HG03571 (cell line): ENCODE data around the gene MEI4.
"Not testable (repeated sequence)": the region's sequence is repeated elsewhere in the genome, so short reads cannot be mapped to it uniquely, and the experiment has no call there.

Experiments used
- ATAC-seq: cut with Tn5 transposase; IDR thresholded peaks from one replicate; pipeline ENCODE4 v1.9.1; 2021; ENCODE audit not compliant: unreplicated experiment

Gene MEI4

DNA sequence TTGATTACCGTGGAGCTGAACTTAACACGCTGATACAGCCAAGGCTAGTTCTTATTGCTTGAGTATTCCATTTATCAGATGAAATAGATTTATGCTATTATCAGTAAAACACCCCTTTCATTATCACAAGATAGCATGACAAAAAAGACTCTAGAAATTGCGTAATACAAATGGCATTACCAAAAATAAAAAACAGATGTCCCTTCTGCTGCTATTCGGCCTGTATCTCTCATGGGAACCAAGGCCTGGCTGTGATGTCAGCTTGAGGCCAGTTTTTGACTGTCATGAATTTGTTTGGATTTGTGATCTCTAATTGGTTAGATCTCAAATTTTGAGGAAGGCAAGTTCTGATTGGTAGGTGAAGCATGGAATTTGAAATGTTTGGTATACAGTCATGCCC, 25.2 kb downstream of the MEI4 start:
- no peak for ATAC-seq

- ATAC-seq = no peak
These were observed 30.7 kb downstream of the MEI4 start for GRCh38 chr6:77683515-77683914.

DNA sequence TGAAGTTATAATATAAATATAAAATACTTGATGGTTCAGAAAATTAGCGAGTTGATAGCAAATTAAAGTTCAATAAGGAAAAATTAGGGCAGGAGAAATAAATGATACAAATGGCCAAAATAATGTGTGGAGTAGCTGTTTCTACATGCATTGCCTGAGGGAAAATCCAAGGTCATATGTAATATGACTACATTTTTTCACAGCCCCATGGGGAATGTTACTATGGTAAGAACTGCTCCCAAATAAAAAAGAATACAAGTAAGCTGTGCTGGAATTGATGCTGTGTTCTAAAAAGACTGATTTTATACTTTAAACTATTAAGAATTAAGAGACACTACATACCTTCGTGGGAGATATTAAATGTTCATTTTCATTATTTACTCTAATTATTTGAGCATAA, 34.1 kb downstream of the MEI4 start:
- no peak for ATAC-seq

DNA sequence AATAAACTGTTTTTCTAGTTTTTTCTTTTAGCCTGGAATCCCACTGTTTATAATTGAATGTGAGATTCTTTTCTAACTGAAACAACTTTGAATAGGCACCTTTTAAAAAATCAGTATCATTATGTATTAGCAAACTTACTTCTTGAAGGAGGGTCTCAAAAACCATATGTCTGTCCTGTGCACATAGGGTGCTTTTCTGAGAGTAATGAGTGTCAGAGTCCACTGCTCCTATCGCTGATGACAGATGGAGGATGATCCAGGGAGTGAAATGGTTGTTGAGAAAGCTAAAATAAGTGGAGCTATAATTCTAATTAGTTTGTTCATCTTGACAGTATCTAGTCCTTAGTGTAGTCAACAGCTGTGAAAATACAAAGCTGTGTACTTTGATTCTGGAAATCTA, 35.8 kb downstream of the MEI4 start:
- no peak for ATAC-seq

DNA sequence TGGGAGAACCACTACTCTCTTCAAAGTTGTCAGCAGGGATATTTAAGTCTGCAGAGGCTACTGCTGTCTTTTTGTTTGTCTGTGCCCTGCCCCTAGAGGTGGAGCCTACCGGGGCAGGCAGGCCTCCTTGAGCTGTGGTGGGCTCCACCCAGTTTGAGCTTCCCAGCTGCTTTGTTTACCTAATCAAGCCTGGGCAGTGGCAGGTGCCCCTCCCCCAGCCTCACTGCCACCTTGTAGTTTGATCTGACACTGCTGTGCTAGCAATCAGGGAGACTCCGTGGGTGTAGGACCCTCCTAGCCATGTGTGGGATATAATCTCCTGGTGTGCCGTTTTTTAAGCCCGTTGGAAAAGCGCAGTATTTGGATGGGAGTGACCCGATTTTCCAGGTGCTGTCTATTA, 47.3 kb downstream of the MEI4 start:
- not testable (repeated sequence) for ATAC-seq

DNA sequence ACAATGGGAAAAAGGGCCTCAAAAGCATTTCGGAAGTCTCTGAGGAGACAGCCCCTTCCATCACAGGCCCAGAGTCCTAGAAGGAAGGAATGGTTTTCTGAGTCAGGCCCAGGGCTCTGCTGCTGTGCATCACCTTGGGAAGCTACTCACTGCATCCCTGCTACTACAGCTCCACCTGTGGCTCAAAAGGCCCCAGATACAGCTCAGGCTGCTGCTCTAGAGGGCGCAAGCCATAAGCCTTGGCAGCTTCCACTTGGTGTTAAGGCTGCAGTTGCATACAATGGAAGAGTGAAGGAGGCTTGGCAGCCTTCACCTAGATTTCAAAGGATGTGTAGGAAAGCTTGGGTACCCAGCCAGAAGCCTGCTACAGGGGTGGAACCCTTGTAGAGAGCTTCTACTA, 54.8 kb downstream of the MEI4 start:
- no peak for ATAC-seq

GRCh38 chr6:77715588-77715987, 62.7 kb downstream of the MEI4 start:
- ATAC-seq = no peak

DNA sequence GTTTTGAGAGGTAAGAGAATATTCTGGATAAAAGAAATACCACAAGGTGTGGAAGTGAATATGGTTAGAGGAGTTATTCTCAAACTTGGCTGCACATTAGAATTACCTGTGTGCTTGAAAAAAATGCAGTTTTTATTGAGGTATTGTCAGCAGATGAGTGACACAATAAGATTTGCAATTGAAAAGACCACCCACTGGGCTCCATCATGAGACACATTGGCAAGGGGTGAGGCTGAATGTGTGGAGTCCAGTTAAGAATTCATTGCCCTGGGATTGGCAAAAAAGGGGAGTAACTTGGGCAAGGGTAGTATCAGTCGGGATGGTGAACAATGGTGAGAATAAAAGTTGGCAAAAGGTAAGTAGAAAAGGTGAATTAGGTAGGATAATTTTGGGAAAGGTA, 63.5 kb downstream of the MEI4 start:
- ATAC-seq = no peak

DNA sequence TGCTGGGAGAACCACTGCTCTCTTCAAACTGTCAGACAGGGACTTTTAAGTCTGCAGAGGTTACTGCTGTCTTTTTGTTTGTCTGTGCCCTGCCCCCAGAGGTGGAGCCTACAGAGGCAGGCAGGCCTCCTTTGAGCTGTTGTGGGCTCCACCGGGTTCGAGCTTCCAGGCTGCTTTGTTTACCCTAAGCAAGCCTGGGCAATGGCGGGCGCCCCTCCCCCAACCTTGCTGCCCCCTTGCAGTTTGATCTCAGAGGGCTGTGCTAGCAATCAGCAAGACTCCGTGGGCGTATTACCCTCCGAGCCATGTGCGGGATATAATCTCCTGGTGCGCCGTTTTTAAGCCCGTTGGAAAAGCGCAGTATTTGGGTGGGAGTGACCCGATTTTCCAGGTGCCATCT, 83.2 kb downstream of the MEI4 start:
- ATAC-seq = not testable (repeated sequence)

GRCh38 chr6:77740380-77740779, 87.5 kb downstream of the MEI4 start:
- ATAC-seq = no peak

DNA sequence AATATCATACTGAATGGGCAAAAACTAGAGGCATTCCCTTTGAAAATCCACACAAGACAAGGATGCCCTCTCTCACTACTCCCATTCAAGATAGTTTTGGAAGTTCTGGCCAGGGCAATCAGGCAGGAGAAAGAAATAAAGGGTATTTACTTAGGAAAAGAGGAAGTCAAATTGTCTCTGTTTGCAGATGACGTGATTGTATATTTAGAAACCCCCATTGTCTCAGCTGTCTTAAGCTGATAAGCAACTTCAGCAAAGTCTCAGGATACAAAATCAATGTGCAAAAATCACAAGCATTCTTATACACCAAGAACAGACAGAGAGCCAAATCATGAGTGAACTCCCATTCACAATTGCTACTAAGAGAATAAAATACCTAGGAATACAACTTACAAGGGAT, 99.3 kb downstream of the MEI4 start:
- ATAC-seq = not testable (repeated sequence)

- no peak for ATAC-seq
These were observed 109.5 kb downstream of the MEI4 start for GRCh38 chr6:77762386-77762785.

DNA sequence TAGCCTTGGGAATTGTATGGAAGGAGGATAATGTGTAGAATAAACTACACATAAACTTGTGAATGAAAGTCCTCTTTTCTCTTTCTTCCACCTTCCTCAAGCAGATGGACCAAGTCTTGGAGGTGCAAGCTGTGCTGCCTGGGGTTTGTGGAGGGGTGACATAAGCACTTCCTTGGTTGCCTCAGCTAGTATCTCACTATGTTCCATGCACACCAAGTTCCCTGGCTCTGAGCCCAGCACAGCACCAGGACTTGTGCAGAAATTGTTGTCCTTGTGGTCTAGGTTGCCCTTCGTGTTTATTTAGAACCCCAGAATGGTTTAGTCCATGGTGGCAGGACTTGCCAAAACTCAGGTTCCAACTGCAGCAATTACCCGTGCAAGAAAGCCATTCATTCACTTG, 110.3 kb downstream of the MEI4 start:
- no peak for ATAC-seq

DNA sequence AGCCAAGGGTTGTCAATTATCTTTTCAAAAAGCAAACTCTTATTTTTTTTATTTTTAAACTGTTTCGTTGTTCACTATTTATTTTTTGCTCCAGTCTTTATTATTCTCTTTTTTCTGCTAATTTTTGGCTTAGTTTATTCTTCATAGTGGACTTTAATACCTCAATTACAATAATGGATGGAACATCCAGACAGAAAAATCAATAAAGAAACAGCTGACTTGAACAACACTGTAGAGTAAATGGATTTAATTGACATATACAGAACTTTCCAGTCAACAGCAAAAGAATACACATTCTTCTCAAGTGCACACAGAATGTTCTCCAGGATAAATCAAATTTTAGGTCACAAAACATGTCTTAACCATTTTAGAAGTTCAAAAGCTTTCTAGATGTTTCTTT, 111.5 kb downstream of the MEI4 start:
- ATAC-seq = no peak

- ATAC-seq = no peak
These were observed 120.5 kb downstream of the MEI4 start for GRCh38 chr6:77773157-77773822.

DNA sequence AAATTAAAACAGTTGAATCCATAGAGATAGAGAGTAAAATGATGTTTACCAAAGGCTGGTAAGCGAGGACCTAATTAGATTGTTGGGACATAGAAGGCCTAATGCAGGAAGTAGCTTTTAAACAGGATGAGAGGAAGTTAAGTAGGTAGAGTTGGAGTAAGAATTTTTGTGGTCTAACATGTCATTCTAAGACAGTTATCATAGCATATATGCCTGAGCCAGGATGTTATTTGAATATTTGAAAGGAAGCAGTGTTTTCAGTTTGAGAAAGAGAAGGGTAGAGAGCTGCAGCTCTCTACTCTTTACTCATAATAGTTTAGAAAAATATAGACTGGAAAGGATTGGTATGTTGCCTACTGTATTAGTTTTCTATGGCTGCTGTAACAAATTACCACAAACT, 121.6 kb downstream of the MEI4 start:
- ATAC-seq = no peak

GRCh38 chr6:77776441-77776840, 123.6 kb downstream of the MEI4 start:
- no peak for ATAC-seq

GRCh38 chr6:77778527-77778926, 125.7 kb downstream of the MEI4 start:
- no peak for ATAC-seq

DNA sequence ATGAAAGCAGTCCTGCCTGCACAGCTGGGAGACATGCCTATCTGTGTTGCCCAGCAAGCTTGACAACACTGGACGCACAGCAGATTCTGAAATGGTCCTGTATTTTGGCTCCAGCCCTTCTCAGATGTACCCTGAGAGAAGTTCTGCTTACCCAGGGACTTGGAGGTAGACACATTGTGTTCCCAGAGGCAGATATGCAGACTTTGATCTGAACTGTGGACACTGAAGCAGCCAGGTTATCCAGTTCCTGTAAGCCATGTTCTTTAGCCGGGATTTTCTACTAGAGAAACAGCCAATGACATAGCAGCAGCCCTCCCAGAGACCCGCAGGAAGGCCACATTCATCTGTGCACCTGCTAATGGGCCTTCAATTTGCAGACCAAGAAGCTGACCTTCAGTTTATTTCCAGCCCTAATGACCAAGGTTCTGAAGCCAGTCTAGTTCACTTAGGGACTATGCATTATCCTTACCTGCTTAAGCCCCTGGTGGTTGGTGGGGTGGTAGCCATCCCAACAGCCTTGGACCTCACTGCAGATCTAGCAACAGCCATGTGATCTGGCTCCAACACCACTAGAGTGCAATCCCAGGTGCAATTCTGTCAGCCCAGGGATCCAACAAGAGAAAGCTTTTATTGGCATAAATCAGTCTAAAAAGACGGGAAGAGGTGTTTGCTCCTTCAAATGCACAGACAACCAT, 134.2 kb downstream of the MEI4 start:
- no peak for ATAC-seq

GRCh38 chr6:77796824-77797809, 144.3 kb downstream of the MEI4 start:
- ATAC-seq = no peak

- no peak for ATAC-seq
These were observed 159.5 kb downstream of the MEI4 start for GRCh38 chr6:77812304-77812703.

GRCh38 chr6:77813090-77813489, 160.3 kb downstream of the MEI4 start:
- no peak for ATAC-seq
